Neuronal stem cell (in vitro differentiated cells): ENCODE data around the gene JAML.
A peak's percentile ranks its signal among the peaks of the same experiment; 100 is the strongest.

Experiments
- DNase-seq: peaks from one replicate; pipeline ENCODE4 v3.0.0-alpha.2; 2013; ENCODE audit warnings: low spot score
- H2AFZ ChIP-seq: one replicate; pipeline ENCODE4 v1.6.1; 2013; ENCODE audit warnings: mild to moderate bottlenecking, low read length, inconsistent platforms
- H2AK5ac ChIP-seq: 2 replicates; pipeline ENCODE4 v1.6.1; 2013; ENCODE audit warnings: low read depth, mild to moderate bottlenecking, inconsistent platforms, low read length, moderate library complexity, mixed read lengths
- H2BK120ac ChIP-seq: 2 replicates; pipeline ENCODE4 v1.6.1; 2013; ENCODE audit warnings: low read depth, mild to moderate bottlenecking, inconsistent platforms, low read length, moderate library complexity, mixed read lengths
- H2BK12ac ChIP-seq: one replicate; pipeline ENCODE4 v1.6.1; 2013; ENCODE audit warnings: low read length, inconsistent platforms
- H2BK15ac ChIP-seq: 2 replicates; pipeline ENCODE4 v1.6.1; 2013; ENCODE audit warnings: mild to moderate bottlenecking, low read length, inconsistent platforms, mixed read lengths
- H2BK5ac ChIP-seq: one replicate; pipeline ENCODE4 v1.6.1; 2013; ENCODE audit warnings: inconsistent platforms, mild to moderate bottlenecking, low read length, moderate library complexity
- H3K14ac ChIP-seq: one replicate; pipeline ENCODE4 v1.6.1; 2013; ENCODE audit warnings: low read length, inconsistent platforms
- H3K18ac ChIP-seq: 2 replicates; pipeline ENCODE4 v1.6.1; 2013; ENCODE audit warnings: low read length, inconsistent platforms
- H3K23ac ChIP-seq: 2 replicates; pipeline ENCODE4 v1.6.1; 2013; ENCODE audit warnings: low read depth, mild to moderate bottlenecking, mixed read lengths, low read length, inconsistent platforms; ENCODE audit not compliant: poor library complexity
- H3K27ac ChIP-seq: replicated peaks from 3 replicates; pipeline ENCODE4 v1.5.1; 2013; ENCODE audit warnings: low read length, inconsistent platforms
- H3K27me3 ChIP-seq, 3 experiments: 2 replicates each; pipeline ENCODE4 v1.6.1; 2013; ENCODE audit warnings: low read length in 3 of 3, mild to moderate bottlenecking in 2 of 3, inconsistent platforms in 1 of 3, low read depth in 1 of 3, mixed read lengths in 1 of 3, moderate library complexity in 1 of 3; ENCODE audit not compliant: control insufficient read depth in 3 of 3, insufficient read depth in 3 of 3
- H3K36me3 ChIP-seq, 2 donors: replicated peaks in 1 of 2; 2 replicates each; pipeline ENCODE4 v1.6.1; 2013; ENCODE audit warnings: low read length in 2 of 2; ENCODE audit not compliant: control insufficient read depth in 2 of 2, insufficient read depth in 2 of 2
- H3K4ac ChIP-seq: 2 replicates; pipeline ENCODE4 v1.6.1; 2013; ENCODE audit warnings: inconsistent platforms, mild to moderate bottlenecking, low read length, moderate library complexity
- H3K4me1 ChIP-seq, 2 donors: 1 replicate in 1 of 2; 2 replicates in 1 of 2; pipeline ENCODE4 v1.6.1; 2013; ENCODE audit warnings: low read length in 2 of 2, low read depth in 1 of 2; ENCODE audit not compliant: control insufficient read depth in 2 of 2, insufficient read depth in 1 of 2
- H3K4me2 ChIP-seq: one replicate; pipeline ENCODE4 v1.6.1; 2013; ENCODE audit warnings: mild to moderate bottlenecking, low read length, inconsistent platforms; ENCODE audit not compliant: insufficient read depth, poor library complexity, severe bottlenecking
- H3K4me3 ChIP-seq, 2 donors: 2 replicates each; pipeline ENCODE4 v1.5.1; 2013; ENCODE audit warnings: low read length in 2 of 2, mild to moderate bottlenecking in 2 of 2, inconsistent platforms in 1 of 2, moderate library complexity in 1 of 2
- H3K79me1 ChIP-seq: one replicate; pipeline ENCODE4 v1.6.1; 2013; ENCODE audit warnings: low read depth, mild to moderate bottlenecking, inconsistent platforms, low read length, moderate library complexity
- H3K9ac ChIP-seq: one replicate; pipeline ENCODE4 v1.6.1; 2013; ENCODE audit warnings: mild to moderate bottlenecking, low read depth, low read length, inconsistent platforms; ENCODE audit not compliant: poor library complexity
- H3K9me3 ChIP-seq, 2 donors: replicated peaks in 1 of 2; 2 replicates each; pipeline versions ENCODE3 to v1.6.1; 2013; ENCODE audit warnings: low read length in 2 of 2, mild to moderate bottlenecking in 2 of 2, inconsistent platforms in 1 of 2, low read depth in 1 of 2, mixed read lengths in 1 of 2, moderate library complexity in 1 of 2; ENCODE audit not compliant: control insufficient read depth in 2 of 2, insufficient read depth in 1 of 2
- H4K8ac ChIP-seq: one replicate; pipeline ENCODE4 v1.6.1; 2013; ENCODE audit warnings: low read depth, mild to moderate bottlenecking, inconsistent platforms, low read length, moderate library complexity
- H4K91ac ChIP-seq: one replicate; pipeline ENCODE4 v1.6.1; 2013; ENCODE audit warnings: low read length, low read depth, mild to moderate bottlenecking, inconsistent platforms; ENCODE audit not compliant: poor library complexity
- WGBS, 2 donors: extraction: QIAGEN DNeasy Blood & Tissue Kit; methylation state at CpG; one replicate each; pipeline ENCODE4 v1.1.7; 2013; ENCODE audit warnings: missing lambda C conversion rate in 2 of 2, mixed read lengths in 1 of 2; ENCODE audit not compliant: insufficient read length in 2 of 2, insufficient replicate concordance in 1 of 2; ENCODE audit errors: extremely low coverage in 2 of 2; 5-methylcytosine and 5-hydroxymethylcytosine counted together

JAML gene

GRCh38 chr11:118154641-118155040, 70.2 kb downstream of the JAML start:
- Histone ChIP-seq H3K4ac (no peak overlapping the region), H2BK15ac (no peak overlapping the region), H3K27ac (no peak overlapping the region), H4K91ac (no peak overlapping the region), H3K4me3 (no peak overlapping the region), H3K9ac (no peak overlapping the region), H3K9me3 (no peaks in the 10 kb centered on the region), H2BK5ac (no peak overlapping the region), H3K23ac (no peak overlapping the region), H3K14ac (no peak overlapping the region), H3K4me1 (peaks cover 3 to 23% of the 10 kb centered on the region in 2 donors), H3K27me3 (peaks cover 0 to 98% (median 75%) of the 10 kb centered on the region in 3 experiments), H3K18ac (no peak overlapping the region), H3K36me3 (no peaks in the 10 kb centered on the region), H2AK5ac (peak overlapping the region; percentile 27), H3K79me1 (no peaks in the 10 kb centered on the region), H2AFZ (no peak overlapping the region), H2BK120ac (no peak overlapping the region), H2BK12ac (no peak overlapping the region), H4K8ac (no peak overlapping the region), H3K4me2 (no peak overlapping the region)
- no peak for DNase-seq
- WGBS, 2 donors, result no CpG with 5 or more reads among the region's 1 CpG

- peaks cover 3 to 23% of the 10 kb centered on the region in 2 donors for H3K4me1 ChIP-seq
- H3K27me3 ChIP-seq, result peaks cover 0 to 98% (median 75%) of the 10 kb centered on the region in 3 experiments
- no peak for DNase-seq
- H4K91ac ChIP-seq, result no peak overlapping the region
- H2BK15ac ChIP-seq, result no peak overlapping the region
- H2AK5ac ChIP-seq, result no peak overlapping the region
- no peaks in the 10 kb centered on the region for H3K9me3 ChIP-seq
- H3K27ac ChIP-seq, result no peak overlapping the region
- H3K4me2 ChIP-seq, result peak overlapping the region; percentile 96
- no peaks in the 10 kb centered on the region for H3K36me3 ChIP-seq
- H2BK120ac ChIP-seq, result no peak overlapping the region
- no peak overlapping the region for H2AFZ ChIP-seq
- H2BK5ac ChIP-seq, result no peak overlapping the region
- H3K4me3 ChIP-seq, result no peak overlapping the region
- no CpG with 5 or more reads among the region's 11 CpGs for WGBS, 2 donors
- no peaks in the 10 kb centered on the region for H3K79me1 ChIP-seq
- H3K14ac ChIP-seq, result no peak overlapping the region
- no peak overlapping the region for H4K8ac ChIP-seq
- H3K9ac ChIP-seq, result no peak overlapping the region
- H3K18ac ChIP-seq, result peak overlapping the region; percentile 38
- H3K23ac ChIP-seq, result peak overlapping the region; percentile 5
- H3K4ac ChIP-seq, result no peak overlapping the region
- H2BK12ac ChIP-seq, result no peak overlapping the region
These were observed 70.8 kb downstream of the JAML start for GRCh38 chr11:118153976-118154375.

- Histone ChIP-seq H3K23ac (peak overlapping the region; percentile 5), H3K36me3 (no peaks in the 10 kb centered on the region), H3K9me3 (no peaks in the 10 kb centered on the region), H3K14ac (no peak overlapping the region), H2BK12ac (no peak overlapping the region), H3K18ac (peak overlapping the region; percentile 69), H3K4me3 (peak overlapping the region in 1 of 2 donors; percentile 44), H3K4me1 (peaks cover 3 to 23% of the 10 kb centered on the region in 2 donors), H2AK5ac (no peak overlapping the region), H2AFZ (peak overlapping the region; percentile 98), H3K4ac (no peak overlapping the region), H3K27ac (no peak overlapping the region), H3K27me3 (peaks cover 0 to 97% (median 75%) of the 10 kb centered on the region in 3 experiments), H3K4me2 (peak overlapping the region; percentile 96), H3K9ac (no peak overlapping the region), H3K79me1 (no peaks in the 10 kb centered on the region), H4K8ac (no peak overlapping the region), H2BK120ac (no peak overlapping the region), H2BK5ac (no peak overlapping the region), H2BK15ac (no peak overlapping the region), H4K91ac (no peak overlapping the region)
- DNase-seq, result no peak
- no CpG with 5 or more reads among the region's 16 CpGs for WGBS, 2 donors
These were observed 71.3 kb downstream of the JAML start for GRCh38 chr11:118153516-118153915.

GRCh38 chr11:118152552-118153471, 72.0 kb downstream of the JAML start, which contains the start of gene SCN4B:
Gene SCN4B, minus strand, starts transcription at chr11:118152823. Its CDS starts 150 bp downstream, at chr11:118152673.
- WGBS, 2 donors, result no CpG with 5 or more reads among the region's 88 CpGs

More at GRCh38 chr11:118152552-118153471, 72.0 kb downstream of the JAML start, which contains the start of gene SCN4B:
- H3K23ac ChIP-seq, result peak within 1 kb of the TSS; percentile 5
- no peaks in the 10 kb centered on the region for H3K9me3 ChIP-seq
- no peak within 1 kb of the TSS for H3K14ac ChIP-seq
- H3K4me1 ChIP-seq, result peaks cover 3 to 23% of the 10 kb centered on the region in 2 donors
- H3K36me3 ChIP-seq, result no peaks in the 10 kb centered on the region
- H3K18ac ChIP-seq, result peak within 1 kb of the TSS; percentile 80
- H2BK12ac ChIP-seq, result no peak within 1 kb of the TSS
- H2BK120ac ChIP-seq, result no peak within 1 kb of the TSS
- H4K91ac ChIP-seq, result no peak within 1 kb of the TSS
- H2BK15ac ChIP-seq, result peak within 1 kb of the TSS; percentile 86
- H3K4ac ChIP-seq, result no peak within 1 kb of the TSS
- DNase-seq, result peak; percentile 72
- H3K79me1 ChIP-seq, result no peaks in the 10 kb centered on the region
- no peak within 1 kb of the TSS for H3K27ac ChIP-seq
- H4K8ac ChIP-seq, result no peak within 1 kb of the TSS
- peaks cover 0 to 97% (median 70%) of the 10 kb centered on the region in 3 experiments for H3K27me3 ChIP-seq
- H2AK5ac ChIP-seq, result no peak within 1 kb of the TSS
- H3K4me2 ChIP-seq, result peak within 1 kb of the TSS; percentile 96
- peak within 1 kb of the TSS; percentile 98 for H2AFZ ChIP-seq
- peak within 1 kb of the TSS; percentile 7 for H2BK5ac ChIP-seq
- peak within 1 kb of the TSS; percentile 79 for H3K9ac ChIP-seq
- H3K4me3 ChIP-seq, result peak within 1 kb of the TSS; percentile 44 to 80
